Measurements from ENCODE around the gene NR6A1.

GRCh38 chr9:124502711-124503702 lies 268.1 kb downstream of the NR6A1 start:
- no peak for TF ChIP-seq CTCF (conservative IDR thresholded peaks at IDR 0.05; ENCODE audit: low read depth, low read length)
- TF ChIP-seq EZH2 (IDR thresholded peaks at IDR 0.05; ENCODE audit: low read length, unreplicated experiment): no peak
- no peak for TF ChIP-seq EZH2phosphoT487 (IDR thresholded peaks at IDR 0.05; ENCODE audit: borderline replicate concordance, low read length)
